ENCODE results near the gene ACVR2B.

GRCh38 chr3:38480930-38481329 lies 27.2 kb downstream of the ACVR2B start:
- TF ChIP-seq CTCF (IDR thresholded peaks at IDR 0.05; ENCODE audit: poor library complexity) (no peak), EZH2 (IDR thresholded peaks at IDR 0.05; ENCODE audit: borderline replicate concordance) (no peak), EZH2phosphoT487 (IDR thresholded peaks at IDR 0.05; ENCODE audit: low read depth, severe bottlenecking, unreplicated experiment) (no peak)

Measured in hepatocyte (in vitro differentiated cells).